DND-41 (cell line): ENCODE measurements around the gene PARS2.

Experiments
- ATAC-seq: fragments of 200-7000 bp; cut with Tn5 transposase; 3 replicates; pipeline ENCODE4 v1.9.1; 2021; ENCODE audit warnings: low read depth; ENCODE audit not compliant: insufficient read depth
- DNase-seq: peaks from one replicate; pipeline ENCODE4 v3.0.0-alpha.2; 2020
- H2AFZ ChIP-seq: 2 replicates; pipeline ENCODE4 v1.6.0; 2012; ENCODE audit warnings: low read depth, low read length
- H3K27ac ChIP-seq: 2 replicates; pipeline ENCODE4 v1.5.1; 2012; ENCODE audit warnings: low read length, inconsistent platforms
- H3K27me3 ChIP-seq: fragments of 200-600 bp; sonication (generic); 2 replicates; pipeline ENCODE4 v1.6.0; 2012; ENCODE audit warnings: low read length, mild to moderate bottlenecking, inconsistent platforms; ENCODE audit not compliant: insufficient read depth, poor library complexity
- H3K36me3 ChIP-seq: 2 replicates; pipeline ENCODE4 v1.5.1; 2012; ENCODE audit warnings: low read length, inconsistent platforms; ENCODE audit not compliant: insufficient read depth
- H3K4me1 ChIP-seq: 2 replicates; pipeline ENCODE4 v1.5.1; 2012; ENCODE audit warnings: mild to moderate bottlenecking, low read length; ENCODE audit not compliant: insufficient read depth
- H3K4me2 ChIP-seq: 2 replicates; pipeline ENCODE4 v1.6.0; 2012; ENCODE audit warnings: mild to moderate bottlenecking, moderate library complexity, low read length, inconsistent platforms; ENCODE audit not compliant: insufficient read depth
- H3K4me3 ChIP-seq, 2 experiments: fragments of 200-600 bp in 1 of 2; shearing (Covaris generic) in 1 of 2; 2 replicates each; pipeline ENCODE4 v1.5.1; 2012 to 2016; ENCODE audit warnings: inconsistent platforms in 2 of 2, low read length in 2 of 2, mild to moderate bottlenecking in 2 of 2, low read depth in 1 of 2, moderate library complexity in 1 of 2
- H3K79me2 ChIP-seq: 2 replicates; pipeline ENCODE4 v1.6.0; 2012; ENCODE audit warnings: low read length, inconsistent platforms; ENCODE audit not compliant: insufficient read depth
- H3K9ac ChIP-seq: 2 replicates; pipeline ENCODE4 v1.6.0; 2012; ENCODE audit warnings: low read depth, mild to moderate bottlenecking, inconsistent platforms, low read length, moderate library complexity
- H3K9me3 ChIP-seq: 2 replicates; pipeline ENCODE4 v1.5.1; 2012; ENCODE audit warnings: low read length, moderate library complexity, mild to moderate bottlenecking, inconsistent platforms; ENCODE audit not compliant: insufficient read depth, severe bottlenecking
- H4K20me1 ChIP-seq: 2 replicates; pipeline ENCODE4 v1.6.0; 2012; ENCODE audit warnings: low read length; ENCODE audit not compliant: insufficient read depth
- EZH2 ChIP-seq: IDR thresholded peaks from 3 replicates; pipeline ENCODE4 v1.6.1; 2012; ENCODE audit warnings: borderline replicate concordance, low read depth, mild to moderate bottlenecking, moderate library complexity, low read length, inconsistent platforms; ENCODE audit not compliant: severe bottlenecking
- TF ChIP-seq, protein P1 (sequence below): IDR thresholded peaks from 2 replicates; pipeline ENCODE4 v1.5.1; 2012; ENCODE audit warnings: borderline replicate concordance, low read length, moderate library complexity, mild to moderate bottlenecking; ENCODE audit not compliant: poor library complexity, severe bottlenecking; ENCODE audit errors: extremely low read depth

The PARS2 gene

DNA sequence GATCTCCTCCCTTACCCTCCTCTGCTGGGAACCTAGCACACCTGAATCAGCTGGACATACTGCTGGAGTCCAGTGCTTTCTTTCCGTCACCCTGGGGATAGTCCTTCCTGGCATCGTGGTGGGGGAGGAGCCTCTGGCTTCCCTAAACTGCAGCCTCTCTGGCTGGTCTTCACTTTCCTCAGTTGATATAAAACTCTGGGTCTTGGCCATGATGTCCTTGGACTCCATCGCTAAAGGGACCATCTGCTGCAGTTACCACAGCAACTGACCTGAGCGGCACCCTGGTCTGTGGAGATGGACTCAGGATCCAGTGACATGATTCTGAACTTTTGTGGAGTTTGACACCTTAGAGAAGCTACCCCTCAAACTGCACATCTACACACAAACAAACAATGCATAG is 22.8 kb downstream of the PARS2 start:
- H4K20me1 ChIP-seq: peaks cover 5% of the 10 kb centered on the region; the same call in 1 of the 2 replicates
- H3K79me2 ChIP-seq: no peaks in the 10 kb centered on the region
- DNase-seq (no peak), ATAC-seq (no peak)
- TF ChIP-seq EZH2: no peak
- TF ChIP-seq, protein P1, sequence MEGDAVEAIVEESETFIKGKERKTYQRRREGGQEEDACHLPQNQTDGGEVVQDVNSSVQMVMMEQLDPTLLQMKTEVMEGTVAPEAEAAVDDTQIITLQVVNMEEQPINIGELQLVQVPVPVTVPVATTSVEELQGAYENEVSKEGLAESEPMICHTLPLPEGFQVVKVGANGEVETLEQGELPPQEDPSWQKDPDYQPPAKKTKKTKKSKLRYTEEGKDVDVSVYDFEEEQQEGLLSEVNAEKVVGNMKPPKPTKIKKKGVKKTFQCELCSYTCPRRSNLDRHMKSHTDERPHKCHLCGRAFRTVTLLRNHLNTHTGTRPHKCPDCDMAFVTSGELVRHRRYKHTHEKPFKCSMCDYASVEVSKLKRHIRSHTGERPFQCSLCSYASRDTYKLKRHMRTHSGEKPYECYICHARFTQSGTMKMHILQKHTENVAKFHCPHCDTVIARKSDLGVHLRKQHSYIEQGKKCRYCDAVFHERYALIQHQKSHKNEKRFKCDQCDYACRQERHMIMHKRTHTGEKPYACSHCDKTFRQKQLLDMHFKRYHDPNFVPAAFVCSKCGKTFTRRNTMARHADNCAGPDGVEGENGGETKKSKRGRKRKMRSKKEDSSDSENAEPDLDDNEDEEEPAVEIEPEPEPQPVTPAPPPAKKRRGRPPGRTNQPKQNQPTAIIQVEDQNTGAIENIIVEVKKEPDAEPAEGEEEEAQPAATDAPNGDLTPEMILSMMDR: no peak
- no peak overlapping the region for H3K4me2 ChIP-seq
- H3K4me1 ChIP-seq: no peaks in the 10 kb centered on the region
- no peak overlapping the region for H2AFZ ChIP-seq
- peaks cover 66% of the 10 kb centered on the region for H3K36me3 ChIP-seq
- no peak overlapping the region for H3K4me3 ChIP-seq
- H3K27me3 ChIP-seq: no peaks in the 10 kb centered on the region
- H3K9ac ChIP-seq: no peak overlapping the region
- no peaks in the 10 kb centered on the region for H3K9me3 ChIP-seq
- no peak overlapping the region for H3K27ac ChIP-seq

DNA sequence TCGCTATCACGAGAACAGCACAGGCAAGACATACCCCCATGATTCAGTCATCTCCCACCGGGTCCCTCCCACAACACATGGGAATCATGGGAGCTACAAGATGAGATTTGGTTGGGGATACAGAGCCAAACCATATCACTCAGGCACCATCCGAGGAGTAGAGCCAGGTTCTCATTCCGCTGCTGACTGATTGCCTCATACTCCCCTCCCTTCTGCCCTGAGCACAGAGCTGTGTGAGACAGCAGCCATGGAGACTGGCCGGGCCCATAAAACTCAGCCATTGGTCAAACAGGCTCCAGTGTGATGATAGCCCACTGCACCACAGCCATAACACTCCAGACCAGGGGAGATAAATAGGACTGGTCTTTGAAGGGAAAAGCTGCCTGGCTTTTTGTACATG is 26.1 kb downstream of the PARS2 start:
- no peaks in the 10 kb centered on the region for H3K79me2 ChIP-seq
- H2AFZ ChIP-seq: no peak overlapping the region
- H3K27ac ChIP-seq: no peak overlapping the region
- H4K20me1 ChIP-seq: peaks cover 1% of the 10 kb centered on the region; the same call in 1 of the 2 replicates
- DNase-seq (no peak), ATAC-seq (no peak)
- H3K9me3 ChIP-seq: no peaks in the 10 kb centered on the region
- no peaks in the 10 kb centered on the region for H3K27me3 ChIP-seq
- H3K4me2 ChIP-seq: no peak overlapping the region
- no peak overlapping the region for H3K4me3 ChIP-seq
- H3K9ac ChIP-seq: no peak overlapping the region
- peaks cover 78% of the 10 kb centered on the region for H3K36me3 ChIP-seq
- TF ChIP-seq, protein P1: no peak
- no peak for TF ChIP-seq EZH2
- no peaks in the 10 kb centered on the region for H3K4me1 ChIP-seq

DNA sequence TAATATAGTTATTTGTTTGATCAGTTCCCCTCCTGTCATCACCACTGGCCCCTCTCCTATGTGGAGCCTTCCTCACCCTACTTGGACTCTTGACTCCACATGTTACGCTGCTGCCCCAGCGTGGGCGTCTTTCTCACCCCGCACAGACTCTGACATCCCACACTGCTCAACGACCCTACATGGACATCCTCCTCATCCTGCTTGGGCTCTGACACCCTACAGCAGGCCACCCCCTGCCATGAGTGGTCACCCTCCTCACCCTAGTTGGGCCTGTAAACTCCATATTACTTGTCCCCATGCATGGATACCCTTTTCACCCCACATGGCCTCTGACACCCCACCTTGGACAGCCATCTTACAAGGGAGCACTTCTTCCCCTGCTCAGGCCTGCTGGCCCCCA is 27.6 kb downstream of the PARS2 start:
- ATAC-seq (no peak), DNase-seq (no peak)
- Histone ChIP-seq H3K27ac (no peak overlapping the region), H3K79me2 (no peaks in the 10 kb centered on the region), H3K9me3 (no peaks in the 10 kb centered on the region), H3K36me3 (peaks cover 80% of the 10 kb centered on the region), H3K4me1 (no peaks in the 10 kb centered on the region), H3K27me3 (no peaks in the 10 kb centered on the region), H4K20me1 (no peaks in the 10 kb centered on the region), H3K9ac (no peak overlapping the region), H2AFZ (no peak overlapping the region), H3K4me3 (no peak overlapping the region), H3K4me2 (no peak overlapping the region)
- TF ChIP-seq EZH2: no peak
- TF ChIP-seq, protein P1: no peak

DNA sequence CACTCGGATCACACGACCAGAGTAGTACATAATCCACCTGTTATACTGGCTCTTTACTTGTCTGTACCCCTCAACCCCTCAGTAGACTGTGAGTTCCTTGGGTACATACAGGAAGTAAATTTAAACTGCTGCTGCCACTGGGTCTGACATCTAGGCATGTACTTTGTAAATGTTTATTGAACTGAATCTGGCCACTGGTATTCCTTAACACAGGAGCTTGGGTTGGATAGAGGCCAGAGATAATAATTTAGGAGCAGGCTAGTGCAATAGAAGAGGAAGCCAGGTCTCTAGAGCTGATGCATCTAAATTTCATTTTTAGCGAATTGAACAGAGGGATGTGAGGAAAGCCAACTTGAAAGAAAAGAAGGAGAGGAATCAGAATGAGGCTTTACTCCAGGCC is 36.3 kb downstream of the PARS2 start:
- TF ChIP-seq, protein P1: no peak
- no peak for TF ChIP-seq EZH2
- no peaks in the 10 kb centered on the region for H3K79me2 ChIP-seq
- no peak for DNase-seq
- no peak for ATAC-seq
- H3K36me3 ChIP-seq: peaks cover 87% of the 10 kb centered on the region
- no peak overlapping the region for H2AFZ ChIP-seq
- no peak overlapping the region for H3K4me3 ChIP-seq
- no peaks in the 10 kb centered on the region for H3K9me3 ChIP-seq
- no peaks in the 10 kb centered on the region for H3K27me3 ChIP-seq
- no peaks in the 10 kb centered on the region for H4K20me1 ChIP-seq
- no peak overlapping the region for H3K9ac ChIP-seq
- H3K4me1 ChIP-seq: no peaks in the 10 kb centered on the region
- H3K4me2 ChIP-seq: no peak overlapping the region
- H3K27ac ChIP-seq: no peak overlapping the region
